AG04449 (cell line): ENCODE measurements around the gene TIAL1.
A peak's percentile ranks its signal among the peaks of the same experiment; 100 is the strongest.

Experiments used
- CTCF ChIA-PET: fragments of 350-600 bp; formaldehyde crosslinking; extraction: SDS; loops from one replicate; lab custom pipeline; 2021; ENCODE audit warnings: antibody characterized with exemption; lab: Yijun Ruan, JAX
- POLR2A ChIA-PET: fragments of 400-600, 350-600 bp; formaldehyde crosslinking; extraction: SDS; loops from one replicate; lab custom pipeline; 2020; ENCODE audit warnings: antibody characterized with exemption, inconsistent platforms; lab: Yijun Ruan, JAX
- DNase-seq: peaks from one replicate; pipeline ENCODE4 v3.0.0-alpha.2; 2010; ENCODE audit warnings: low read depth, low spot score
- H3K4me3 ChIP-seq: 2 replicates; pipeline ENCODE4 v1.5.1; 2011; ENCODE audit warnings: low read depth, mild to moderate bottlenecking, control low read depth, low read length
- CTCF ChIP-seq: IDR thresholded peaks from one replicate; pipeline ENCODE4 v1.5.1; 2011; ENCODE audit warnings: mild to moderate bottlenecking, moderate library complexity, low read length, control low read depth, inconsistent platforms; ENCODE audit not compliant: insufficient read depth; ENCODE audit errors: missing control alignments

Gene TIAL1

GRCh38 chr10:119595676-119596515, 868 bp downstream of the TIAL1 start:
- ChIA-PET POLR2A (interaction anchor here (0.7 to 1.6 kb wide), 5 partner anchors 53 to 397 kb away, joined by 4 to 7 read pairs (median 5); partner anchors contain the start of genes BAG3, GRK5 and RGS10), CTCF (interaction anchor here (0.6 to 2.3 kb wide), 5 partner anchors 12 to 397 kb away, joined by 3 to 8 read pairs (median 3); no protein-coding TSS in a partner anchor)
- no peak for DNase-seq
- peak overlapping the region; percentile 95 for H3K4me3 ChIP-seq
- no peak for TF ChIP-seq CTCF

- DNase-seq: no peak
- POLR2A ChIA-PET: interaction anchor here (0.6 to 1.6 kb wide), 5 partner anchors 24 to 396 kb away, joined by 3 to 7 read pairs (median 5); partner anchors contain the start of genes BAG3, GRK5 and RGS10
- TF ChIP-seq CTCF: no peak
- CTCF ChIA-PET: interaction anchor here (0.6 to 2.3 kb wide), 5 partner anchors 12 to 396 kb away, joined by 3 to 8 read pairs (median 3); no protein-coding TSS in a partner anchor
- peak overlapping the region; percentile 95 for H3K4me3 ChIP-seq
Observed at GRCh38 chr10:119595134-119595675, 1.6 kb downstream of the TIAL1 start.

- ChIA-PET CTCF (interaction anchor here (0.9 to 1.5 kb wide), 4 partner anchors 9 to 385 kb away, joined by 3 read pairs; no protein-coding TSS in a partner anchor), POLR2A (no interaction called here)
- H3K4me3 ChIP-seq: no peak overlapping the region
- no peak for TF ChIP-seq CTCF
- no peak for DNase-seq
Observed at GRCh38 chr10:119588071-119588470, 8.7 kb downstream of the TIAL1 start.

GRCh38 chr10:119578355-119578754, 18.4 kb downstream of the TIAL1 start:
- no peak for TF ChIP-seq CTCF
- ChIA-PET CTCF (no interaction called here), POLR2A (no interaction called here)
- no peak overlapping the region for H3K4me3 ChIP-seq
- no peak for DNase-seq

GRCh38 chr10:119575991-119576390, 20.8 kb downstream of the TIAL1 start:
- TF ChIP-seq CTCF: no peak
- CTCF ChIA-PET: interaction anchor here (0.9 kb wide), 1 partner anchor 17 kb away, joined by 3 read pairs; no protein-coding TSS in a partner anchor
- no peak overlapping the region for H3K4me3 ChIP-seq
- POLR2A ChIA-PET: no interaction called here
- no peak for DNase-seq

GRCh38 chr10:119575506-119575905, 21.3 kb downstream of the TIAL1 start:
- no peak for TF ChIP-seq CTCF
- ChIA-PET POLR2A (no interaction called here), CTCF (no interaction called here)
- H3K4me3 ChIP-seq: no peak overlapping the region
- DNase-seq: no peak
